Activated gamma-delta T cell treated with anti-CD3 and anti-CD28 coated beads, Interleukin-2, amount 50 U/mL, for 16 hours (primary cell): ENCODE results near the gene AREL1.

Experiments used
- DNase-seq: peaks from one replicate; pipeline ENCODE4 v3.0.0-alpha.2; 2020; ENCODE audit warnings: low read depth

The AREL1 gene

DNA sequence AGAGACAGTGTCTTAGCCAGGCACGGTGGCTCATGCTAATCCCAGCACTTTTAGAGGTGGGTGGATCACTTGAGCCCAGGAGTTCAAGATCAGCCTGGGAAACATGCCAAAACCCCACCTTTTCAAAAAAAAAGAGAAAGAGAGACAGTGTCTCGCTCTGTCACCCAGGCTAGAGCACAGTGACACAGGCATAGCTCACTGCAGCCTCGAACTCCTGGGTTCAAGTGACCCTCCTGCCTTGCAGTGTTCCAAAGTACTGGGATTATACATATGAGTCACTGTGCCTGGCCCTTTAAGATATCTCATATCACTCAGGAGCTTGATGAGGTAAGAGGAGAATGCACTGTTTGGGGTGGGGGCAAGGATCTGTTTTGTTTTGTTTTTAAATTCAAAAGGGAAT lies 52.7 kb downstream of the AREL1 start:
- no peak for DNase-seq

DNA sequence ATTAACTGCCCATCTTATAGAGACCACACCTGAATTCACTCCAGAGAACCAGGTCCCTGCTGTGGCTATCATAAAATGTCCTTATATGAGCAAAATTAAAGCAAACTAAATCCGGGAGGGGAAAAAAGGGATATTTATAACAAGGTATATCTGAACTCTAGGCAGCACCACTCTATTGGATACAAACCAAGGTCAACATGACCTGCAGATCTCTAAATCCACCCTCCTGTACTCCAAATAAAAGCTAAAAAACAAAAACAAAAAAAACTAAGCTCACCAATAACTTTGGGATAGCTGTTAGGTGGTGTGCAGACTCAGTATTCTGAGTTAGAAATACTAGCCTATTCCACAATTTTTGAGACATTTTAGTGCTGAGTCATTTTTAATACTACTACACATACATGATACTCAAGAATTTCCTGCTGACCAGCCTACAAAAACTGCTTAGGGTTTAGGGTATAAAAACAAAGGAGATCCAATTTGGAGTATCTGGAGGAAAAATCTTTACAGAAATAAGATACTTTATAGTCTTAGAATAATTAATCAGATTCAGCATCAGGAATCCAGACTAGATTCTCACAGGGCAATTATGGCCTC lies 54.2 kb downstream of the AREL1 start:
- DNase-seq, result no peak

DNA sequence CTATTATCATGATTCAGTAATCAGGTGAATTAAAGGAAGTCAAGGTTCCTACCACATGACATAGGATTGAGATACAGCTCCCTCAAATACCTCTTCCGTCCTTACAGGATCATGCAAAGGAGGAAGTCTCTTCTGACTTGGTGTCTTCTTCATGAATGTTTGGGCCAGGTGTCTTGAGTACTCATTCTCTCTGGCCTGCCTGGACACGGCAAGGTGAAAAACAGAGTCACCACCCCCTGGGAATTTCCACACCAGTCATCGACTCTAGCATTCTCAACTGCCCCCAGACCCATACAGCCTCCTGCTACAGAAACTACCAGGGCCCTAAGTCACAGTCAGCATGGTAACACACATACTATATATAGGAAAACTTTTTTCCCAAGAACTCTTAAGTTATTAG lies 55.9 kb downstream of the AREL1 start:
- no peak for DNase-seq

DNA sequence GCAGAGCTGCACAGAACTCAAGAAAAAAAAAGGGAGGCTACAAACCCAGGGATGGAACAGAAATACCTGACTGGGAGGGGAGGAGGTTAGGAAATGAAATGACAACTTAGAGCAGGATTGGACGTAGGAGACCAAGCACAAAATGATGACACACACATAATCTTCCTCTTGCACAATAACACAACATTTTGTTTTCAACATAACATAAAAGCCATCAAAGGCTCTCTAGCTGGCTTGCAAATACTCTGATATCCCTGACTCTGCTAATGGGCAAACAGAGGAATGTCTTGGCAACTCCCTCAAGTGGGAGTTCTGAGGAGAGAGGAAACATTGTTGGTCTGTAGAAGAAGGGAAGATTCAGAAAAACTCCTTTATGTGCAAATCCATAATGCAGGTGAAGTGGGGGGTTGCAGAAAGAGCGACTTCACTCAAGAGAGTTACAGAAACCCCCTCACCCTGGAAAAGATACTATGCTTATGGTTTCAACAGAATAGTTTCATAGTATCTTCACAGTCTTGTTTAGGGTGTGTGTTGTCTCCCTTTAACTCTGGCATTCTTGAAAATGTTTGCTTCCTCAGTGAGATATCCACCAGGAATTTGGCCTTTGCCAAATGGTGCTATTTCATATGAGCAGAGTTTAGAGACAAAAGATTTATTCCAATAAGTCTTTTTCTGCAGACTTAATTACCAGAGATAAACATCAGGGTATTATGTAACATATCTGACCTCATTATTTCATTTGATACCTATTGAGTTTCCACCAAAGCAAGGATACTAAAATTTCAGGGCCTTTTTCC lies 57.1 kb downstream of the AREL1 start:
- DNase-seq, result no peak

DNA sequence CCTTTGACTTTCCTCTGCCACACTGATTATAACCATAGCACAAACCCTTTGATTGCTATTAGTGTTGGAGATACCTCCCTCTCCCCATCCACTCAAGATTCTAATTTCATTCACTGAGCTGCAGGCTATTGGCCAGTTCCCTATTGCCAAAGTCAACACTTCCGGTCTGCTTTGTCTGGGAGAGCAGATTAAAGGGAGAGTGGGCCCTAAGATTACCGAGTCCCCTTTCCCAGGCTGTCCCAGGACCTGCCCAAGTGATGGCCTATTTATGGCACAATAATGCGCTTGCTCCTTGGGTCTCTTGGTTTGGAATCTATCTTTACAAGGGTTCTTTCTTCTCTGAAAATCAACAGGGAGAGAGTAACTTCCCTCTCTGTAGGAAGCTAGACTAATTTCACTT lies 57.9 kb downstream of the AREL1 start:
- DNase-seq, result no peak

DNA sequence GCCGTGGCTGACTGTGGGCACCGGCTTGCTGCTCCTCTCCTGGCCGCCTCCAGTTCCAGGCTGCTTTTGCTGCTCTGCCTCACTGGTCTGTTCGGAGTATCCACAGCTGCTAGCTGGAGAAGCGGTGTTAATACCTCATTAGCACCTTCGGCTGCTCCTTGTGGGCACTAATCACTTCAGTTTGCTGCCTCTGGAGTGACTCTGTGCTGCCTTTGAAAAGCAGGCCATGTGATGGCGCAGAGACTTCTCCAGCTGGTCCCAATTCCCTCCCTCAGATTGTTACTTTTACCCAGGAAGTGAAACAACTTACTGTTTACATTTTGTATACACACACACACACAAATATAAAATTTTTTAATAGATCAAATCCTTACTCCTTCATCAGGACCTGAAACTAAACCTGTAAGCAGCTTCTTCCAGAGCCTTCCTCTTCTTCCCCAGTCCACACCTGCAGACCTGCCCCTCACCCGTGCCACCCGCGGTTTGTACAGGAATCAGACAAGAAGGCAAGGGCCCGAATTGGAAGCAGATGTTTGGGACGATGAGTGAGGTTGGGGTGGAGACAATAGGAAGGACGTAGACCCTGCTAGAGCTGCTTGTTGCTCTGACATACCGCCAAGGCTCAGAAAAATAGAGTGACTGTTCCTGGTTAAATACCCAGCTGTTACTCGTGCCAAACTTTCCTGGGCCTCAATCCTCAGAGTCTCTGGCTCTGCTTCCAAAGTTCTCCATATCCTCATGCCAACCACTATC lies 59.3 kb downstream of the AREL1 start:
- DNase-seq, result no peak

DNA sequence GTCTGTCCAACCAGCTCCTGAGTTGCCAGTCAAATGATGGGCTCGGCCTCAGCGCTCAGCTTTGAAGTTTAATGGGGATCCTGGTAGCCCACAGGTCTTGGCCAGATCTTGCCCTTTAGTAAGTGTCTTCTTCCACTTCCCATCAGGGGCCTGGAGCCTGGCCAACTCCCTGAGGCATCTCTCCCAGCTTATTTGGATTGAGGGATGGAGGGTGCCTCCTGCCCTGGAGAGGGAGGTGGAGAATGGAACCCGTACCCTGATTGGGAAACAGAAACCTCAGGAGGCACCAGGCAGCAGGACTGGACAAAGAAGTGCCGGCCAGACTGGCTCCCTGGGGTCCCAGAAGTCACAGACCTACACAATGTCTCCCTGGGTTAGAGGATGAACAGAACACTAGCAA lies 60.3 kb downstream of the AREL1 start:
- no peak for DNase-seq

DNA sequence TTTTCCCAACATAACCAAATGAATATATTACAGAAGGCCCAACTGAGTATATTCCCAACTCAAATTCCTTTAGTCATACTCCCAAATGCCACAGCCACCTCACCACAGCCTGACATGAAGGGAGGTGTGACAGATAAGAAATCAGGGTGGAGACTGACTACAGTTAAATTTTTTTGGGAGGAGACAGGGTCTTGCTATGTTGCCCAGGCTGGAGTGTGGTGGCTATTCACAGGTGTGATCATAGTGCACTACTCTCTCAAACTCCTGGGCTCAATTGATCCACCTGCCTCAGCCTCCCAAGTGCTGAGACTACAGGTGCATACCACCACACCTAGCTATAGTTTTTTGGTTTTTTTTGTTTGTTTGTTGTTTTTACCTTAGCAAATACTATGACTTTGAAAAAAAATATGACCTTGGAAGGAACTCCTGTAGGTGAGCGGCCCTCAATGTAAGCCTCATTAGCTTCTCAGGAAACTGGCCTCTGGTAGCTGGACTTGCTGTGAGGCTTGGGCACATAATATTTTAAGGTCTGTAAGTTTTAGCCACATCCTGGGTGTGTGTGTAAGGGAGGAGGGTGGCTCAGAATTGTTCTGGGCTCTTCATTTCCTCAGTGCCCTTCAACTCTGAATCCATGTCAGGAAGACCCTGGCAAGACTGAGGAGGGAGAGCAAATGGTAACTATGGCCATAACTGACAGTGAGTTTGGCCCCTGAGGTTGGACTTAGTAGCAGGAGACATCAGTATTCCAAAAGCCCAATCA lies 61.8 kb downstream of the AREL1 start:
- DNase-seq, result no peak

DNA sequence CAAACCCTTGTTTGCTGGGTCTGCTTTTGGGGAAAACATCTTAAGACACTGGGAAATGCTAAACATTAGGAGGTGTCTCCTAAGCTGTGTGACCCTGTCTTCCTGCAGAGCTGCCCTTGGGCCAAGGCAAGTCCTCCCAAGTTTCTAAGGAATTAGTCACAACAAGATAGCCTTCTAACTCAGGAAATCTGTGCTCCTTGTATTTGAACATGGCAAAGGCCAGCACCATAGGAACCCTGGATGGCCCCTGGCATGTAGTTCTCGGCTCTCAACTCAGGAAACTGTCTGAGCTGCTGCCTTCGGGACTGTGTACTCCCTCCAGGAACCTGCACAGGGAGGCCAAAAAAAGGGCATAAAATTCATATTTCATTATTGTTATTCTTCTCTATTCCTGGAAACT lies 63.2 kb downstream of the AREL1 start:
- DNase-seq, result no peak

DNA sequence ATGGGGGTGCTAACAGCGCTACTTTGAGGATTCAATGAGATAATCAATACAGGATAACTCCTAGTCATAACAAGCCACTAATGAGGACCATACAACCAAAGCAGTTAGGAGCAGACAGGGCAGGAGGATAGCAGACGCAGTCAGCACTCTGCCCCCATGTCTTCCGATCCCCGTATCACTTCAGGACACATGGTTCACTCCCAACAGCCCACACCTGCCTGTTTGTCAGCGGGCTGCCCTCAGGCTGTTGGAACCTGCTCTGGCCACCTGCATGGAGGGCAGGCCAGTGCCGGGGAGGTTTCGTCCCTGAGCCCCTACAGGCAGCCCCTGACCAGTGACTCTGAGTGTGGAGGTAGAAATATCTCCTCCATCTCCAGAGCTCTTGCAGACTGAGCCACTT lies 63.7 kb downstream of the AREL1 start:
- DNase-seq, result no peak

DNA sequence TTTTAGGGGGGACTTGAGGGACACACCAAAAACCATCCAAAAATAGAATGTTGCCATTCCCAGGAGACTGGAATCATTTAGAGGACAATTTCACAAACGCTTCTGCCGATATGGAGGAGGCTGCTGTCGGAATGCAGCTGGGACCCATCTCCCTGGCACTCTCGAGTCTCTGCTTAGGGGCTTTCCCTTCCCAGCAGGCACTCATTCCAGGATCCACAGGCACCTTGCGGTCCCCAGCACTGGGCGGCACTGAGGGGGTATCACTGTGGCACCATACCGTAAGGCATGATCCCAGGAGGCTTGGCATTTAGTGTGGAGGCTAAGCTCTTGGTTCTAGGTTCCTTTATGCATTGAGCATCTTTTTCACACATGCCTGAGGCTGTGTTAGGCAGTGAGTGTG lies 64.3 kb downstream of the AREL1 start:
- DNase-seq, result no peak

DNA sequence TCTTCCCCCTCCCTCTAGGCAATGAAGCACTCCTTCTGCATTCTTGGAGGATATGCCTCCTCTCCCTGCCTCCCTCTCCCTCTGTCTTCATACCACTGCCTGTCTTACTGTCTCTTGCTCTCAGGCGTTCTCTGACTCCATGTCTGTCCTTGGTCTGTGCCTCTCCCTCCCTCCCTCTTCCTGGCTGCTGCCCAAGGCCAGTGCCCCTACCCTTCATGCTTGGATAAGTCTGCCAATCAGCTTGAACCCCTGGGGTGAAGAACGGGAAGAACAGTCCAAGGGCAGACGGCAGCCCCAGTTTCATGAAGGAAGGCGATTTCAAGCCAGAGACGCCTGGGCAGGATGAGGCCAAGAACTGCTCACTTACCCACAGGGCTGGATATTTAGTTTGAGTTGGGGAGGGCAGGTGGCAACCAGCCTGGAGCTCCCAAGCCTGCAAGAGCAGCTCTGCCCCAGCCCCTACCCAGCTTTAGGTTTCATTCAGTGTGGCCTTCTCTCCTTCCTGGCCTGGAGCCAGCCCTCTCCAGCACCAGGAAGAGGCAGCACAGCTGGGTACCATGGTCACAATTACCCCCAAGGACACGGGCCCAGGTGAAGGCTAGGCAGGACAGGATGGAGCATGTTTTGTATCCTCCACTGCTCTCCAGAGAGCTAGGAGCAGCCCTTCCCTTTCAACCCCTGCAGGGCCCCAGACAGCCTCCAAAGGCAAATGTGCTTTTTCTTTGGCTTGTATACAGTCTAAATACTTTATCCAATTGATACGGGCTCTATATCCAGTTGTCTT lies 65.0 kb downstream of the AREL1 start:
- no peak for DNase-seq

DNA sequence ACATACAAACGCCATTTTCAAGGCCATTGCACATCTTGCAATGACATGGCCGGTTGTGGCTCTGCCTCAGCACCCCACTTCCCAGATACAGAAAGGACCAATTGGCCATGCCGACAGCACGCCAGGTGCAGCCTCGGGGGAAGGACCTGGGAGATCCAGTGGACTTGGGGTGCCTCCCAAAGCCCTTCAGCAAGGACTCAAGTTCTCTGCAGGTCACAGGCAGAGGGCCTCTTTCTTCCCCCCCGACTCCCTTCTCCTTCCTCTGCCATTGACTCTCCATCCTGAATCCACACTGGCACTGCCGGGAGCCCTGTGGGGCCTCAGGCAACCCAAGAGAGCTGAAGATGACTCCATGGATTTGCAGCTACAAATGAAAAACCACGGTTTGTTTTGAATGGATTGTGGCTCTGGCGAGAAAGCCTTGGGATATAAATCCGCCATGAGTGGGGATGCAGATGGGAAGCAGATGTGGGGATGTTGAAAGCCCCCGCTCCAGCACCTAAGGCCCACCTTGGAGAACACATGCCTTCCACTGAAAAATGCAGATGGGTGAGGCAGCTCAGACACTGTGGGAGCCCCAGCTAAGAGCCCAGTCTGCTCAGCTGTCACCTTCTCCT lies 65.7 kb downstream of the AREL1 start:
- no peak for DNase-seq

DNA sequence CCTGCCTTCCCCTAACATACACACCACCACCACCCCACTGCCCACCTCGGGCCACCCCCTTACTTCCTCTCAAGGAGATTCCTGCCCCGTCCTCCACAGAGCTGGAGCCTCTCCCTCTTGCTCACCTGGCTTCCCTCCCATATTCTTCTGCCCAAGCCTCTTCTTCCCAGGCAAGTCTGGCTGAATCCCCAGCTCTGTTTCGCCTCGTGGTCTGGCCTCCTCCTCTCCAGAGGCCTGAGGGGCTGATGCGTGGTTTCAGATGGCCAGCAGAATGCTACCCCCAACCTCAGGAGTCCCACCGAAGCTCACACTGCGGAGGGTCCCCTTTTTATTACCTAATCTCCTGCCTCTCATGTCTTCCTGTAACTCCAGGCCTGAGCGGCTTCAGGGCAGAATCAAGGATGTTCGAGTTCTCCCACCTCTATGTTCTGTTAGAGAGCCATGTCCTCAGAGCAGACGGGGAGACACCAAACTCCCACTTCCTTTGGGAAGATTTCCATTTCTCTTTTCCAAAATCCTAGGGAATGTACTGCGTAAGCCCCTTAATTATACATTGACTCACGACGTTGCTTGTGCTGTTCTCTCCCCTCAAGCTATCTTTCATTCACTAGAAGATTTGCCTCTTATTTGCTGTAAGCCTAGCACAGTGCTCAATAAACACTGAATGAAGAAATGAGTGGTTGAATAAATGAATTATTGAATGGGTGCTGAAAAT lies 67.0 kb downstream of the AREL1 start:
- no peak for DNase-seq

DNA sequence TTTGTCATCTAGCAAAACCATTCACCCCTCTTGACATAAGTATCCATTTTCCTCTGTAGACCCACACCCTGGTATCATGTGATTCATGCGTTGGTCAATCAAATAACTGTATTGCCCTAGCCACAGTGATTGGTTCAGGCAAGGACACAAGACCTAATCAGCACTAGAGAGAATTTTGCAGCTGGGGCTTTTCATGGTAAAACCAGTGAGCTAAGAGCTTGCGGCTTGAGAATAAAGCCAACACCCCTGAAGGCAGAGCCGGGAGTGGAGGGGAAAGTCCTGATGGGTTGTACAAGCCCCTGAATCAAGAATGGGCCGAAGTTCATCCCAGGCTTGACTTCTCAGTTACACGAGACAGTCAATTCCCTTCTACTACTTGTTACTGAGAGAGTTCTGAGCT lies 67.6 kb downstream of the AREL1 start:
- no peak for DNase-seq

DNA sequence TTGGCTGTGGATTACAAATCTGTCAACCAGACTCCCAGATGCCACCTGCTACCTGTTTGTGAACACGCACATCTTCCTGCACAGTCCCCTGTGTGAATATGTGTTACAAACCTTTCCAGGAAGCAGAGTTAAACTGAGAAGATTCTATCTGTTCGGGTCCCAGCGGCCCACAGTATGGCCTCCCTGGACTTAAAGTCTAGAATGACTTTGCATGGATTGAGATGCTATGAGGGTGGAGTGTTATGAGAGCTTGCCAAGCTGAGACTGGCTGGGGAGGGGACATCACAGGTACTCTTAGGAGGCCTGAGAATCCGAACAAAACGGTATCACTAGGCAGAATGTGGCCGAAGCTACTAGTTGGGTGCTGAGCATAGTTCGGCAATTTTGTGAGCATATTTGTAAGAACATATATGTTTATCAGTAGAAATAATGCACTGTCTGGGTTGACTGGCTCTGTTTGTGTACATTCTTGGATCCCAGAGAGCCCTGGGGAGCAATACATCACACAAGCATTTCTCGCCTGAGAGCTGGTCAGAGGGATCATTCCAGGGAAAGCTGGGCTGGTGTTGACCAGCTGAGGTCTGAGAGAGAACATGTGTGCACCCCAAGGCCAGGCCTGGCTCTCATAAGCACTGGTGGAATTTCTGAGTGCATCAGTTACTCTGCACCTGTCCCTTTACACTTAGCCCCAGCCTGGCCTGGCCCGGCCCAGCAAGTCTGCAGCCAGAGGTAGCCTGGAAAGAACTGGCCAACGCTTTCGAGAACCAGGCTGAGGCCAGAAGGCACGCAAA lies 71.1 kb downstream of the AREL1 start:
- no peak for DNase-seq

DNA sequence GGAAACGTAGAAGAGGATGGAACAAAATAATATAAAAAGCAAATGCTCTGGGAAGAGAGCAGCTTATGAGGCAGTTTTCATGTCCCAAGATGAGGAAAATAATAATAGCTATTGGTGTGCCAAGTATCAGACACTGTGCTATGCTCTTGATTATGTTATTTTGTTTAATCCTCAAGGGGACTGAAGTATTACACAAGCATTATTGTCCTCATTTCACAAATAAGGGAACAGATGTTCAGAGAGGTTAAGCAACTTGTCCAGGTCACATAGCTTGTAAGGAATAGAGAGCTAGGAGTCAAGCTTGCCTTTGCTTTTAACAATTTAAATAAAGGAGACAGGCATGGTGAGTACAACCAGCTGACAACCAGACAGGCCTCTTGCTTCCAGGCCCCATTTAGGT lies 73.9 kb downstream of the AREL1 start:
- no peak for DNase-seq

DNA sequence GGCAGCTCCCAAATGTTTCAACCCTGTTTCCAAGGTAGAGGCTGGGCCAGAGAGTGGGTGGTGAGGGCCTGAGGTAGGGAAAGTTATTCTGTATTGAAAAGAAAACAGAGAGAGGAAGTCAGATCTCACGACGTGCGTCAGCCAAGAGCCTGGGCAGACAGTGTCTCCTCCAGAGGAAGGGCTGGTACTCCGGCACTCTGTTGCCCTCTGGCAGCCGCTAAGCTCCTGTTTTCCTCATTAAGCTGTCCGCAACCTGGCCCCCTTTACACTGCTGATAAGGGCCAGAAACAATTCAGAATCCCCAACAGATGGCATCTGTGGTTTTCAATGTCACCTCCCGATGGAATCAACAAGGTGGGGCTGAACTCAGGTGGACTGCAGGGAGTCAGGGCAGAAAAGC lies 74.8 kb downstream of the AREL1 start:
- DNase-seq, result no peak

DNA sequence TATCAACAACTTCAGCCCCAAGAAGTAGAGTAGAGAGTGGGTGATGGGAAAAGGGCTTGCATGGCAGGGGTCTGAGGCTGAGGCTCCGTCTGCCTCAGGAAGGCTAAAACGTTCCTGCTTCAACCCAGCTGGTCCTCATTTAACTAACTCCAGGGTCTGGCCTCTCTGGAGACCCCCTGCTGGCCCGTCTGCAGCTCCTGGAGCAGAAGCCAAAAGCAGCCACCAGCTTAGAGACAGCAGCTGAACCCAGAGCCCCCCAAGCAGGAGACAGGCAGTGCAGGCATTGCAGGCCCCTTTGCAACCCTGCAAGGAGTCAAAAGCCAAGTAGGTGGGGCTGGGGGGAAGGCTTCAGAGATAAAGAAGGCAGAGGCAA lies 75.7 kb downstream of the AREL1 start:
- DNase-seq, result no peak
